Fibroblast of the conjunctiva (primary cell): ENCODE data around the gene TMEM231.
"Not testable (repeated sequence)": the region's sequence is repeated elsewhere in the genome, so short reads cannot be mapped to it uniquely, and the experiment has no call there.

Source experiments
- DNase-seq: peaks from one replicate; pipeline ENCODE4 v3.0.0-alpha.2; 2010; ENCODE audit warnings: low read depth

Gene TMEM231

DNA sequence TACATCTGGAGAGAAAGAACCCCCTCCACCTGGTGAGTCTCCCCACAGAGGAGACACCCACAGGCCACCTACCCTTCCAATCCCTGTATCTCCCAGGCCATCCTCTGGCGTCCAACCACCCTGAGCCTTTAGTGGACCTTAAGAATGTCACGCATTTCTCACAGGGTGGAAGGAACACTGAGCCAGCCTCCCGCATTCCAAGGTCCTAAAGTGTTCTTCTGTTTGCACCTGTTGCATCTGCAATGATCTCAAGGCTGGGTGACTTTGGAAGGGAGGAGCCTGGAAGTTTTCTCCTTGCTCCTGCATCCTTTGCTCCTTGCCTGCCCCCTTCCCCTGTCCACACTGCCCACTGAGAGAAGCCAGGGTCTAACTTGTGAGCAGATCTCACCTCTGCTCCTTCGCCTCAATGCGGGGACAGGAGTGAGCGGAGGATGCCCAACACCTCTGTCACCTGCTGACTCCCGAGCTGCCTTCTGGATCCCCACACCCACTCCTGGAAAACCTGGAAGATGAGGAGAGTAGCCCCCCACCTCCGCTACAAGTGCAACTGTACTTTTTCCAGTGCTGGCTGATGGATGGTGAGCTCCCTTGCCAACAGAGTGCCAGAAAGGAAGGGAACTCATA lies 23.8 kb downstream of the TMEM231 start:
- DNase-seq, result no peak

DNA sequence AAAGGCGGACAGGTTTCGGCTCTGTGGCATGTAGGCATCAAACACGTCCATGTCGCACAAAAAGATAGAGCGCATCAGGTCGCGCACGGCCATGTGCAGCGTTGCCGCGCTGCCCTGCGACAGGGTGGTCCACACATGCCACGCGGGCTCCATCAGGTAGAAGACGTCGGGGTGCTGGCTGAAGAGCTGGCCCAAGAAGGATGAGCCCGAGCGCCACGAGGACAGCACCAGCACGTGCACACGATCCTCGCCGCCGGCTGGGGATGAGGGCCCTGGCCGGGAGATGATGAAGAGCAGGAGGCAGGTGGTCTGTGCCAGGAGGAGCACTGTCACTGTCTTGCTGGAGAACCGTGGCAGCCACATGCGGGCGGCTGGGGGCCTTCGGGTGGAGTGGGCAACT lies 26.1 kb downstream of the TMEM231 start:
- no peak for DNase-seq

DNA sequence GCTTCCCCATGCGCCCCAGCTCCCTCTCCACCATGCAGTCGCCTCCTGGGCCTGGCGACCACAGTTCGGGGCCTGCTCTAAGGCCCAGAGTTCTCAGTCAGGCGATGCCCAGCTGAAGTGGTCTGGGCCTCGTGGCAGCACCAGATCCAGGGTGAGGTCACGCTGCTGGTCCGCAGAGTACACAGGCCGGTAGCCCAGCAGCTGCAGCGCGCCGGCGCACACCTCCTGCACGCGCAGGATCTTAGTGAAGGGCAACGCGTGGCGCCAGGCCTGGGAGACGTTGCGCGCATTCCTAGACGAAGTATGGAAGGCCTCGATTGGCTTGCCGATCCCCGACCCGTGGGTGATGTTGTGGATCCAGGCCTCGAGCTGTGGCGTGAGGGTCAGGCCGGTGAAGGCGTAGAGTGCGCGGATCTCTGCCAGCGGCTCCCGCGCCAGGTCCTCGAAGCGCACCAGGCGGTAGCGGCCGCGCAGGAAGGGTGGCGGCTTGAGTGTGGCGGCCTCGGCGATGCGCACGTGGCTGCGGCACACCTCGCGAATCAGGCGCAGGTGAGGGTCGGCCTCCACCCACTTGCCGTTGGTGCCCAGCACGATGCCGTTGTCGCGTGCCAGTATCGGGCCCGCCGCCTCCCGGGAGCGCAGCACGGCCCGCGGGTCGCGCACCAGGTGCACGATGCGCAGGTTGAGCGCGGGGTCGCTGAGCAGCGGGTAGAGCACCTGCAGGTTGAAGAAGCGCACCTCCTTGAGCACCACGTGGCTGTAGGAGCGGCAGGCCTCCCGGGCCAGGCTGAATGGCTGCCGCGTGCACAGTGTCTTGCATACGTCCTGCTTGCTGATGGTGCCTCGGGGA lies 26.8 kb downstream of the TMEM231 start:
- DNase-seq, result no peak

DNA sequence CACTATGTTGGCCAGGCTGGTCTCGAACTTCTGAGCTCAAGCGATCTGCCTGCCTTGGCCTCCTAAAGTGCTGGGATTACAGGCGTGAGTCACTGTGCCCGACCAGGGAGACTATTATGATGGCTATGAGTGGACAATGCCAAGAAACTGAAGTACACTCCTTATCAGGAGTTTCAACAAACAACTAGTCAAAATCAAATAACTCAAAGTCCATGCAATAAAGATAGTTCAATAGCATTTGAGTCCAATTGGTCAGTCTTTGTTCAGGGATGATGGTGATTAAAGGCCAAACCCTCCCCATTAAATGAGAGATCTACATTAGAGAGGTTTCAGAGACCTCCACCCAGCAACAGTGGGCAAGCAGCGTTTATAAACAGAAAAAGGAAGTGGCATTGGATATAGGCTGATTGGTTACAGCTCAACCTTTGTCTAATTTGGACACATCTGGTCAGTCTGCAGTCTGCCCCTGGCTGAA lies 28.2 kb downstream of the TMEM231 start:
- no peak for DNase-seq

DNA sequence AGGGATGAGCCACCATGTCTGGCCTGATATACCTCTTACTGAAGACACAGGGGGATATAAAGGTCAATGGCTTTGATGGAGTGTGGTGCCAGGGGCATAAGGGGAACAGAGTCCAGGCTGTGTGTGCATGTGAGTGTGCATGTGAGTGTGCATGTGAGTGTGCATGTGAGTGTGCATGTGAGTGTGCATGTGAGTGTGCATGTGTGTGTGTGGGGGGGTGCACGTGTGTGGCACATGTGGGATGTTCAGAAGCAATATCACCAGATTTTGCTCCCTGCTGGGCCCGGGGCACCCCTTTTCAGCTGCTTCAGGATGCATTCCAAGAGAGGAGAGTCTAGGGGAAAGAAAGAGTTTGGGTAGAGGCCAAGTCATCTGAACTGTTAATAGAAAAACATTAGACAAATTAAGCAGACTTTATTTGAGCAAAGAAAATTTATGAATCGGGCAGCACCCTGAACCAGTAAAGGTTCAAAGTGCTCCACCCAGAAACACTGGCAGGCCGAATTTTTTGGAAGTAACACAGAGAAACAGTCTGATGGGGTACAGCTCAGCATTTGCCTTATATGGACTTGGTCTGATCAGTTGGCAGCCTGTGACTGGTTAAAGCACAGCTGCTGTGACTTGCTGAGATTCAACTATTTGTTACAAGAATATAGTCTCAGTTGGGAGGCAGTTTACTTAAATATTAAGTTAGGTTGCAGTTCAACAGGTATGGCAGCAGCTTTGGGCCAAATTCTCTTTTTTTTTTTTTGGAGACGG lies 29.8 kb downstream of the TMEM231 start:
- no peak for DNase-seq

DNA sequence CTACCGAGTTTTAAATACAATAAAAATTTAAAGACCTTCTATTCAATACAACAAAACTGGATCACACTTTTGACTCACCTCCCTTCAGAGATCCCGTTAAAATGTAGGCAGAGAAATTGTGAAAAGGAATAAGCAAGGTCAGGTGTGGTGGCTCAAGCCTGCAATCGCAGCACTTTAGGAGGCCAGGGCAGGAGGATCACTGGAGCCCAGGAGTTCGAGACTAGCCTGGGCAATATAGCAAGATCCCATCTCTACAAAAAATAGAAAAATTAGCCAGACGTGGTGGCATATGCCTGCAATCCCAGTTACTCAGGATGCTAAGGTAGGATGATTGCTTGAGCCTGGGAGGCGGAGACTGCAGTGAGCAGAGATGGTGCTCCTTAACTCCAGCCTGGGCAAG lies 36.9 kb downstream of the TMEM231 start:
- DNase-seq, result no peak

DNA sequence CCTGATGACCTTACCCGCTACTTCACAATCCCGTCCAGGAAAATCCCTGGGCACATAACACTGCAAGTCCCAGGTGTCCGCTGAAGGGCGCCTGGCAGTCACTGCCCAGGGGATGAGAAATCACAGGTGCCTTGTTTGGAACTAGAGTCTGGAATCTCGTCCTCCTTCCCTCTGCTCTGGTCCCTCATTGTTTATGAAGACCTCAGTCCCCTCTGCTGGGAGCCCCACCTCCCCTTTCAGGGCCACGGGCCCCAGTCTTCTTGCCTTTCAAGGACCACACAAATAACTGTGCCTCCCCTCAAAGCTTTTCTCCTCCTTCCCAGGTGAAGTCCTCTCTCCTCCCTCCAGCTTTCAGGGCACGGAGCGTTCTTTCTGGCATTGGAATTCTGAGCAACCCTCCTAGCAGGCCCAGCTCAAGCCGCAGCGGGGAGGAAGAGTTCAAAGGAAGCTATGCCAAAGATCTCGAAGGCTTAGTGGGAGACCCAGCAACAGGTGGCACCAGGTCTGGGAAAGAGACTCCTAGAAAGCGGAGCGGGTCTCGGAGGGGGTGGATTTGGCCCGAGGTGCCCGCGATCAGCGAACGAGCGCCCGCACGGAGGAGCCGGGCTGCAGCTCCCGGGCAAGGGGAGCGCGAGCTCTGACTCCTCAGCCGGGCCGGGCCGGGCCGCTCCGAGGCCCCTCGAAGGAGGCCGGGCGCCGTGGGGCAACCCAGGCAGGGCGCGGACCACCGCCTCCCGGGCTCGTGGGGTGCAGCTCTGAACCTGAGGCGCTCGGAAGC lies 39.7 kb downstream of the TMEM231 start:
- DNase-seq, result not testable (repeated sequence)

DNA sequence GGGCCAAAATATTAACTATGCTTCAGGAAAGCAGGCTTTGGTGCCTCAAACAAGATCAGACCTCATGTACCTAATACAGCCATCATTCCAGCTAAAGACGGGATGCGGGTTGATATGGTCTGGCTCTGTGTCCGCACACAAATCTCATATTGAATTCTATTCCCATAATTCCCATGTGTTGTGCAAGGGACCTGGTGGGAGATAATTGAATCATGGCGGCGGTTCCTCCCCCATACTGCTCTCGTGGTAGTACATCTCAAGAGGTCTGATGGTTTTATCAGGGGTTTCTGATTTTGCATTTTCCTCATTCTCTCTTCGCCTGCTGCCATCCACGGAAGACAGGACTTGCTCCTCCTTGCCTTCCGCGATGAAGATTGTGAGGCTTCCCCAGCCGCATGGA lies 41.8 kb downstream of the TMEM231 start:
- no peak for DNase-seq

DNA sequence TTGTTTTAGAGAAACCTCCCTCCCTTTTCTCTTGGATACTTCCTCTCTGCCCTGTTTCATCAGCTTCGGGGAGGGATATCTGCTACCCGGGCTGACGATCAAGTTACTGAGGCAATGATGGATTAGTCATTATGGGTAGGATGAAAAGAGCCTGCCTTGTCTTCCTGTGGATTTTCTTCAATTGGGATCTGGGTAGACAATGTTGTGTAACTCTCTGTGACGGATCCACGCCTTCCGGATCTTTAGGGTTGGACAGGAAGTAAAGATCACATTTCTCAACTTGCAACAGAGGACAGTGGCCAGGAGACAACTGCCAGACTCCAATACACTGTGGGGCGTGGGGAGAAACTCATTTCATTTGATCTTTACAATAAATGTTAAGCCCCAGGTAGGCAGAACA lies 49.5 kb downstream of the TMEM231 start:
- peak; percentile 79 for DNase-seq

DNA sequence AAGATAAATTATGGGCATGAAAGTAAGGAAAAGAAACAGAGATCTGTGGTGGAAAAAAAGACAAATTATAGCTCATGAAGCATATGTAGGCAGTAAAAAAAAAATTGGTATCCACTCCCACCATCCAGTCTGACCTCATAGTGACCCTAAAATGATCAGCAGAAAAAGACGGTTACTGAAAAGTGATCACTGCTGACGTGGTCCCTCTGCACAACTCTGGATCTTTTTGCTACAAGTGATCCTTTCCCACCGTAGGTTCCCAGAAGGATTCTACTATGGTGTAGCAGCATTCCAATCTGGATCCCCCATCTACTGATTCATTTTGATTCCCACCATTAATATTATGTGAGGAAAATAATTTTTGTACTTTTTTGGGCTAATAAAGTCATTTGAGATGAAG lies 49.9 kb downstream of the TMEM231 start:
- DNase-seq, result no peak

DNA sequence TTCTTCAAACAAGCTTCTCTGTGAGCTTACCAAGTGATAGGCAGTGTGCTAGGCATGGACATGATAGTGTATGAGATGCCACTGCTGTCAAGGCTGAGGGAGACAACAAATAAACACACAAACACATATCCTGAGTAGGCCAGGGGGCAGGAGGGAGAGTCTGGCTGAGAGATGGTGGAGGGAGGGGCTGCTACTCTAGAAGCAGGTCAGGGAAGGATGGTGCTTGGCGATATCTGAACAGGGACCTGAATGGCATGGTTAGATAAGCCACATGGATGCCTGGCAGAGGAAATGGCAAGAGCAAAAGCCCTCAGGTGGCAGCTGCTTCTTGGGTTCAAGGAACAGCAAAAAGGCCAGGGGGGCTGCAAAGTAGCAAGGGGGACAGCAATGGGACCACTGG lies 52.3 kb downstream of the TMEM231 start:
- no peak for DNase-seq

DNA sequence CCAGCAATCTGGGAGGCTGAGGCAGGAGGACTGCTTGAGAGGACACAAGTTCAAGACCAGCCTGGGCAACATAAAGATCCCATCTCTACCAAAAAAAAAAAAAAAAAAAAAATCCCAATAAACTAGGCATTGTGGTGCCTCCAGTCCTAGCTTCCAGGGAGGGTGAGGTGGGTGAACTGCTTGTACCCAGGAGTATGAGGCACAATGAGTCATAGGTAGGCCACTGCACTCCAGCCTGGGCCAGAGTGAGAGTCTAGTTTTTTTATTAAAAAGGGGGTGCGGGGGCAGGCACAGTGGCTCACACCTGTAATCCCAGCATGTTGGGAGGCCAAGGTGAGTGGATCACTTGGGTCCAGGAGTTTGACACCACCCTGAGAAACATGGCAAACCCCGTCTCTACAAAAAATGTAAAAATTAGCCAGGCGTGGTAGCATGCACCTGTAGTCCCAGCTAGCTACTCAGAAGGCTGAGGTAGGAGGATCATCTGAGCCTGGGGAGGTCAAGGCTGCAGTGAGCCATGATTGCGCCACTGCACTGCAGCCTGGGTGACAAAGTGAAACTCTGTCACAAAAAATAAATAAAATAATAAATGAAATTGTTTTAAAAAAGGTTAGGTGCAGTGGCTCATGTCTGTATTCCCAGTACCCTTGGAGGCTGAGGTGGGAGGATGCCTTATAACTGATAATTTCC lies 53.0 kb downstream of the TMEM231 start:
- DNase-seq, result no peak

DNA sequence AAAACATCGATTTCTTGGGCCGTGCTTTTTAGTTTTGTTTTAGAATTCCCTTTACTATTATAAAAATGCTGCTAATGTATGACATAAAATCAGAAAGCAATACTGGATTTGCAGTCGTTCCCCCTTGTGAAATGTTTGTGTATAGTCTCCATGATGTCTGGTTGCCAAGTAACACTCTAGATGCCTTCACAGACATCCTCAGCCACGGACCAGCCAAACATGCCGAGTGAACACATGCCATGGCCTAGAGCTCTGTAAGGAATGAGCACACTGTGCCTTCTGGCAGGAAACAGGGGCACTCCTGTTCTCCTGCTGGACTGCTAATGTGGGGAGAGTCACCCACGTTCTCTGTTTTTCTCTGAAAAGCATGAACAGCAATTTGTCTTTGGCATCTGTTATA lies 54.2 kb downstream of the TMEM231 start:
- DNase-seq, result peak; percentile 54

DNA sequence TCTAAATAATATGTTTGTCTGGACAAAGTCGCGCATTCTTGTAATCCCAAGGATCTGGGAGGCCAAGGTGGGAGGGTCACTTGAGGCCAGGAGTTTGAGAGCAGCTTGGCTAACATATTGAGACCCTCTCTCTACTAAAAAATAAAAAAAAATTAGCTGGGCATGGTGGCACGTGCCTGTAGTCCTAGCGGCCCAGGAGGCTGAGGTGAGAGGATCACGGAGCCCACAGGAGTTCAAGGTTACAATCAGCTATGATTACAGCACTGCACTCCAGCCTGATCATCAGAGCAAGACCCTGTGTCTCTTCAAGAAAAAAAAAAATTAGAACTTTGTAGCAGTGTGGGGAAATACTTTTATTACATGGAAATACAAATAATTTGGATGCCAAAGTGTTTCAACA lies 54.7 kb downstream of the TMEM231 start:
- no peak for DNase-seq

DNA sequence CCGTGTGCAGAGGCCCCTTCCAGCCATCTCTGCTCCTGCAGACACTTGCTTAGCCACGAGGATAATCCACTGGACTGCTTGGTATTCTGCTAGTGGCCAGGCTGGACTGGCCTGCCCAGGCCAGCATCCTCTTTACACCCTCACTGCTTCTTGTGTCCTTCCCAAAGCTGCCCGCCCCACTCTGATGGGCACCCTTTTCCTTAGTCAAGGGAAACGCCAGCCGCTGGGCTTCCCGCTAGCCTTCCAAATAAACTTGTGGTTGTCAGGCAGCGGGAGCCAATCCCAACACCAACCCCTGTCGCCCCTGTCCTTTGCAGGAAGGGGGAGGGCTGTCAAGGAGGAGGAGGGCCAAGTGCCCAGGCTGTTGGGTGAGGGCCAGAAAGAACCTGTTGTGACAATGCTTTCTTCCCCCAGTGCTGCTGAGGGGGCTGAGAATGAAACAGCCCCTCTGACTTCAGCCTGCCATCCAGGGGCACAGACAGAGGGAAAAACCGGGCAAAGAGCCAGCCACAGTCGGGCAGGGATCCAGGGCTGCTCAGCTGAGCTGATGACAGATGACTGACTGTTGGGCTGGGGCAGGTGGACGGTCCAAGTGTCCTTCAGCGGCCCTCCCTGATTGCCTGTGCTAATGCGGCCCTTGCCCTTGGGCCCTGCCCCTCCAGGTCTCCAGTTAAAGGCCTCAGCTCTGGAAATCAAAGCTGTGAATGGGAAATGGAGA lies 57.3 kb downstream of the TMEM231 start:
- DNase-seq, result not testable (repeated sequence)

DNA sequence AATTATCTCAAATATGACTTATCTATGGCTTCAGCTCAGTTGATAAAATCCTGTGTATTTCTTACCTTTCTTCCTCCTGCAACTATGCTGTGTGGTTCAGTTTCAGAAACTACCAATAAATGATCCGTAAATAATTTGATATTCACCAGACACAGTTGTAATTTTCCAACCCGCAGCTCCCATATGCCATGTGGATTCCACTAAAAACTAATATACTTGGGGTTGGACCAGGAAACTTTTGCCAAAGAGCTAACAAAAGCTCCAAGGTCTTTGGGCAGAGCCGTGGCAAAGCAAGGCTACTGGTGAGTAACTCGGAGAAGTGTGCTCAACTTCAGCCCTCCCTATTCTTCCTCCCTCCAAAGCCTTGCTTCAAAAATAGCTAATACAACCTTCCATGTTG lies 58.5 kb downstream of the TMEM231 start:
- no peak for DNase-seq

DNA sequence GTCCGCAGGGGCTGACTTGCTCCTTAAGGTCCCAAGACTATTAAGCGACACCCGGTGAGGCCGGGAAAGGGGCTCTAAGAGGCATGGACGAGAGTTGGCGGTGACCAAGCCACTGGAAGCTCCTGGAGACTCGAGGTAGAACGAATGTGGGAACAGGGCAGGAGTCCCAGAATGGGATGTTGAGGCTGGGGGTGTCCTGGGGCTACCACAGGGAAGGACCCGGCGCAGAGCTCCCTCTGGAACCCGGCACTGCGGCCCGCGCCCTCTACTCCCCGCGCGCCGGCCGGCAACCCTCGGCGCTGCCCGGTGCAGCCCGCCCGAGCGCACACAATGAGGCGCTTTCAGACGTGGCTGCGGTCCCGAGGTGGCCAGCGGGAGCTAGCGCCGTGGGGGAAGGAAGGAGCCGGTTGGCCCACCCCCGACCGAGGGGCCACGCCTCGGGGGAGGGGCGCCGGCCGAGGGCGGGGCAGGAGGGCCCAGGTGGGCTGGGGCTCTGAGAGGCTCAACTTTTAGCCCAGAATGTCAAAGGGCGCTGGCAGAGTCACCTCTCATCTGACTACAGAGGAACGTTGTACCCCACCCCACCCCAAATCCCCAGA lies 60.9 kb downstream of the TMEM231 start, which contains the start of gene CHST6:
CHST6 (minus strand) TSS at position 366 of the 599 bp plus-strand sequence. CDS start 15,613 bp downstream, outside the sequence.
- no peak for DNase-seq

DNA sequence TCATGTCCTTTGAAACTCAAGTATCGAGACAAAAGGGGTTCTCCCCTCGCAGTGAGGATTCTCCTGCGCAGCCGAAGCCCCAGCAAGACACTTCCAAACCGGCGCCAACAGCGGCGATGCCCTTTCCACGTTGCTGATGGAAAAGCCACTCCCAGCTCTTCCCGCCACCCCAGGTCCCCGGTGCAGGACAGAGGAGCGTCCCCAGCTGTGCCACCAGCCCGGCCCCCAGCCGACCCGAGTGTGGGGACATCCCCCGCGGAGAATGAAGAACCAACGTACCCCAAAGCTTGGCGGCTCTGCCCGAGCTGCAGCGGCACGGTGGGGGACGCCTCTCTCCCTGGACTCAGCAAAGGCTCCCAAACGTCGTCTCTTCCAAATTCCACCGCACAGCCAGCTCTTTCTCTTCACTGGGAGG lies 61.4 kb downstream of the TMEM231 start:
- DNase-seq, result no peak

DNA sequence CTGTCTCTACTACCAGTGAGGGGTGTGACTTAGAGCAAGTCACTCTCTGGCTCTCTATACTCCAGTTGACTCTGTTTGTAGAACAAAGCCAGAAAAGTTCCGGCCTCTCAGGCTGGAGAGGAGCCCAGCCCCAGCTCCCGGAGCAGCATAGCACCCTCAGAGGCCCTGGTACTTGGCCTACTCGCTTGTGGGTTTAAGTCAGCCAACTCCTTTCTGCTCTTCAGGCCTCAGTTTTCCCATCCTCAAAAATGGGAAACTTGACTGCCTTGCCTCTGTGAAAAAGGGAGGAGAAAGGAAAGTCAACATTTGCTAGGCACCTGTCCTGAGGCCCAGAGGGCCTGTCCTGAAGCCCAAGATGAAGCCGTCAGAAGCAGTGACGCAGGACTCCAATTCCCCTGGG lies 61.9 kb downstream of the TMEM231 start:
- DNase-seq, result no peak

DNA sequence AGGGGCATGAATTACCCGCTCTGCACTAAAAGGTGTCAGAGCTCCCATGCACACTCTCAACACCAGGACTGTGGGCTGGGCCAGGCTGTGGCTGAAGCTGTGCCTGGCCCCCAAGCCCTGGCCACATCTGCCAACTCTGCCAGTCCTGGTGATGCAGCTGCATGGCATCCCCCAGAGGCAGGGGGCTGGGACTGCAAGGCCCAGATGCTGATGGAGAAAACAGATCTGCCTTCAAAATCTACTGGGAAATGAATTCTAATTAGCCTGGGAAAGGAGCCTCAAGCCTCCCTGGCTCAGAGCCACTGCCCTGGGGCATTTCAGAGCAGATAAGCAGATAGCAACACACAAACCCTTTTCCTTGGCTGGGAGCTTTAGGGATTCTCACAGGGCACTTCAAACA lies 64.2 kb downstream of the TMEM231 start:
- no peak for DNase-seq
